Posterior cingulate gyrus (tissue), 11 donors: ENCODE data around the gene MYOD1.

Source experiments
- DNase-seq, 10 donors: peaks; one replicate each; pipeline versions ENCODE4 v3.0.0 to v3.0.0-alpha.2; 2020 to 2021; ENCODE audit warnings: mixed read lengths in 3 of 10
- intact Hi-C: fragments of 100-400 bp; cut with DNase I; formaldehyde crosslinking; loops from one replicate; pipeline ENCODE4 v1.15.1; 2023

The MYOD1 gene

DNA sequence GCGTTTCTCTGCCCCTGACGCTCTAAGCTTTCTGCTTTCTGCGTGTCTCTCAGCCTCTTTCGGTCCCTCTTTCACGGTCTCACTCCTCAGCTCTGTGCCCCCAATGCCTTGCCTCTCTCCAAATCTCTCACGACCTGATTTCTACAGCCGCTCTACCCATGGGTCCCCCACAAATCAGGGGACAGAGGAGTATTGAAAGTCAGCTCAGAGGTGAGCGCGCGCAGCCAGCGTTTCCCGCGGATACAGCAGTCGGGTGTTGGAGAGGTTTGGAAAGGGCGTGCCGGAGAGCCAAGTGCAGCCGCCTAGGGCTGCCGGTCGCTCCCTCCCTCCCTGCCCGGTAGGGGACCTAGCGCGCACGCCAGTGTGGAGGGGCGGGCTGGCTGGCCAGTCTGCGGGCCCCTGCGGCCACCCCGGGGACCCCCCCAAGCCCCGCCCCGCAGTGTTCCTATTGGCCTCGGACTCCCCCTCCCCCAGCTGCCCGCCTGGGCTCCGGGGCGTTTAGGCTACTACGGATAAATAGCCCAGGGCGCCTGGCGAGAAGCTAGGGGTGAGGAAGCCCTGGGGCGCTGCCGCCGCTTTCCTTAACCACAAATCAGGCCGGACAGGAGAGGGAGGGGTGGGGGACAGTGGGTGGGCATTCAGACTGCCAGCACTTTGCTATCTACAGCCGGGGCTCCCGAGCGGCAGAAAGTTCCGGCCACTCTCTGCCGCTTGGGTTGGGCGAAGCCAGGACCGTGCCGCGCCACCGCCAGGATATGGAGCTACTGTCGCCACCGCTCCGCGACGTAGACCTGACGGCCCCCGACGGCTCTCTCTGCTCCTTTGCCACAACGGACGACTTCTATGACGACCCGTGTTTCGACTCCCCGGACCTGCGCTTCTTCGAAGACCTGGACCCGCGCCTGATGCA lies at the start of gene MYOD1:
Gene MYOD1 (plus strand): TSS at position 544 of the 910 bp plus-strand sequence. CDS start 212 bp downstream, at position 756.
- DNase-seq, result peak in 1 of 10 donors; percentile 72
- intact Hi-C loops, result no loop called here

DNA sequence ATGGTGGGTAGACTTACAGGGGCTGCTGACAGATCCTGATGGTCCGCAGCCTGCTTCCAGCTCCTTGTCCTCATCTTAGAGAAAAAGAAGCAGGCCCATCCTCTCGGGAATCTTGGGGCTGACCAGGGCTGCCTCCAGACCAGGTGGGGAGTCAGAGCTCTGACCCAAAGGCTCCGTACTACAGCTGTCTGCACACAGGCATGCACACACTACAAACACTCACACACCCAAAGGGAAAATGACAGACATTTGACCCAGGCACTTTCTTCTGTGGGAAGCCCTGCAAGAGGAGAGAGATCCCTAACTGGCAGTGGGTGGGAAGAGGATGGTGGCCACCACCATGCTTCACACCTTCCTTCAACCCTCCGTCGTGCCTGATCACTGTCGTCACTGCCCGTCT lies 46.9 kb upstream of the MYOD1 start:
- intact Hi-C loops, result no loop called here
- no peak for DNase-seq

DNA sequence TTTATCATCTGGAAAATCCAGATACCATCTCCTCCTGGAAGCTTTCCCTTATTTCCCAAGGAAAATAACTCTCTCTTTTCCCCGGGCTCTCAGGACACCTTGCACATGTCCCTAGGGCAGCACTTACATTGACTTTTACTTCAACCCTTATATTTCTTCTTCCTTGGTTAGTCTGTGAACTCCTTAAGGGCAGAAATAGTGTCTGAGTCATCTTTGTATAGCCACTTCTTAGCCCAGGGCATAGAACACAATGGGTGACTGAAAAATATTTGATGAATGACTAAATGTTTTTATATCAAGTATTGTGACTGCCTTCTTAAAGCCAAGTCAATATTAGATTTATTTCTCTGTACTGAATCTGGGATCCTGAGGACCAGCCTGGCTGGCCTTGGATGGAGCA lies 45.4 kb upstream of the MYOD1 start:
- intact Hi-C loops, result no loop called here
- no peak for DNase-seq

DNA sequence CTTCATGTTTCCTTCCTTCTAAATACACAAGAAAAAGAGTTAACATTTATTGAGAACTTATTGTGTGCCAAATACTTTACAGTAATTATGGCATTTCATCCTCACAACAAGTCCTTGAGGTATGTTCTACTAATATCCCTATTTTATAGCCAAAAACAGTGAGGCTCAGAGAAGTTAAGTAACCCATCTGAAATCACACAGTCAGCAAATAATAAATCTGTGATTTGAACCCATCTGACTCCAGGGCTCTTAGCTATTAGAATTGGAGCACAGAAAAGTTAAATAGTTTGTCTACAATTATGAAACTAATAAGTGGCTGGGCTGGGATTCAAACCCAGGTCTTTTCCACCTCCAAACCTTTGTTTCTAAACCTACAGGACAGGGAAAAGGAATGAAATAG lies 36.5 kb upstream of the MYOD1 start:
- DNase-seq, result no peak
- intact Hi-C loops, result no loop called here

DNA sequence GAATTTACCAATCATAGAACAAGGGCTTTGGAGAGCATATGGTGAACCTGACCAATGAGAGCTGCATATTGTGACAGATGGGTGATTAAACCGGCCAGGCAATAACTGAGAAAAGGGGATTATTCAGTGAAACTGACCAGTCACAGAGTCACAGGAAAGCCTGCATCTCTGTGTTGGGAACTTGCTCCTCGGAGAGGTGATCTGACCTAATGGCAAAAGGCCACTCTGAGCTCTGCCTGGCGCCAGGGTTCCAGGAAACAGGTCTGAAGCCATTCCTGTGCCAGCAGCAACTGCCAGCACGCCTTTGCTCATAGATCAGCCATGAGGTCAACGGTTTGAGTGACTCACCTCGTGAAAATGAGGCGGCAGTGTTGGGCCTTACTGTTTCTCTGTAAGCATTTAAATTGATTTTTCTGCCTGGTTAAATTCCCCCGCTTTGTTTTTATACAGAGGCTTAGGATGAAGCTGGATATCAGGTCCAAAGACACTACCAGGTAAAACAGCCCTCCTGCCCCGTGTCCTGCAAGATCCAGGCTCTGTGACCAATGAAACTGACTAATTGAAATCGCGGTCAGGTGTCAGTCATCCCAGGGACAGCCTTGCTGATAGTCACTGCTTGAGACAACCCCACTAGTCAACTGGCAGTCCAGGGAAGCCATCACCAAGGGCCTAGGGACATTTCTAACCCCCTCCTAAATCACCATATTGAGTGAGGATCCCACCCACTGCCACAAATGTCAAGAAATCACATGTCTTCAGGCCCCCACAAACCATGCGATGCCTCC lies 35.8 kb upstream of the MYOD1 start:
- intact Hi-C loops, result no loop called here
- DNase-seq, result no peak

DNA sequence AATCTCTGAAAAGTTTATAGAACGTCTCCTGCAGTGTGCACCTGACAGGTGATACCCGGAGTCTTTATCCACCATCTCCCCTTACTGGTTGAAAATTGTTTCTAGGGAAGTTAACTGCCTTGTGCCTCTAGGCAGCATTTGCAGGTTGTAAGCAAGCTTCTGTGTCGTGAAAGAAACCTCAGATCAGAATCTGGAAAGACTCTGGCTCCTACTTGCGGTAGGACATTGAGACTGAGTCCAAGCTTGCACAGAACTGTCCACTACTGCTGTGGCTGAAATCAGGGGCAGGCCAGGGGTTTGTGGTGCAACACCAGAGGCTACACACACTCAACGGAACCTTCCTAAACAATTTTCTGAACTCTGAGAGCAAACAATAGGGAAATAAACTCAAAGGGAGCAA lies 34.8 kb upstream of the MYOD1 start:
- intact Hi-C loops, result no loop called here
- DNase-seq, result no peak

DNA sequence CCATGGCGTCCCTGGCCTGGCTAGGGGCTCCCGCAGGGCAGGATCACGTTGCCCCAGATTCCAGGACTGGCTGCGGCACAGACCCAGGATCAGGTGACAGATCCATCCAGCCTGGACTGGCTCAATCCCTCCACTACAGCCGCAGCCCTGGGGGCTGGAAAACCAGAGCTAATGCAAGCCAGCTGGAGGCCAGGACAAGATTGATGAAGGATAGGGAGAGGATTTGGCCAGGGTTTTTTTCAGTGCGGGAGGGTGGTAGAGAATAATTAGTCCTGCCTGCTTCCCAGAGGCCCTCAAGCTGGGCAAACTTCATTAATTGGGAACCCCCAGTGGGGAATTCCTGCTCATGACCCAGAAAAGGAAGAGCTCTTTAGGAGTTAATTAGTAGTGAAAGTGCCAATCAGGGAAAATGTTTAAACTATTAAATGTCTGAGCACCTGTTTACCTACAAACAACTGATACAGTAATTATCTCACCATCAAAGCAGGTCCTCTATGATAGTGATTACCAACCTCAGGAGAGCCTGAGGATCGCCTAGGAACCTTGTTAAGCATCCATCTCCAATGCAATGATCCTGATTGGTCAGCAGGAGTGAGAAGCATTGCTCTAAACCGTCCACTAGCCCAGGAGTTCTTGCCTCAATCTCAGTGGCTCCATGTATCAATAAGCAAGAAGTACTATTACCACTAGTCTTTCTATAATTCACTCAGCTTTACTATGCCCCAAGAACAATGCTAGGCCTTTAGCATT lies 33.0 kb upstream of the MYOD1 start:
- intact Hi-C loops, result no loop called here
- no peak for DNase-seq

DNA sequence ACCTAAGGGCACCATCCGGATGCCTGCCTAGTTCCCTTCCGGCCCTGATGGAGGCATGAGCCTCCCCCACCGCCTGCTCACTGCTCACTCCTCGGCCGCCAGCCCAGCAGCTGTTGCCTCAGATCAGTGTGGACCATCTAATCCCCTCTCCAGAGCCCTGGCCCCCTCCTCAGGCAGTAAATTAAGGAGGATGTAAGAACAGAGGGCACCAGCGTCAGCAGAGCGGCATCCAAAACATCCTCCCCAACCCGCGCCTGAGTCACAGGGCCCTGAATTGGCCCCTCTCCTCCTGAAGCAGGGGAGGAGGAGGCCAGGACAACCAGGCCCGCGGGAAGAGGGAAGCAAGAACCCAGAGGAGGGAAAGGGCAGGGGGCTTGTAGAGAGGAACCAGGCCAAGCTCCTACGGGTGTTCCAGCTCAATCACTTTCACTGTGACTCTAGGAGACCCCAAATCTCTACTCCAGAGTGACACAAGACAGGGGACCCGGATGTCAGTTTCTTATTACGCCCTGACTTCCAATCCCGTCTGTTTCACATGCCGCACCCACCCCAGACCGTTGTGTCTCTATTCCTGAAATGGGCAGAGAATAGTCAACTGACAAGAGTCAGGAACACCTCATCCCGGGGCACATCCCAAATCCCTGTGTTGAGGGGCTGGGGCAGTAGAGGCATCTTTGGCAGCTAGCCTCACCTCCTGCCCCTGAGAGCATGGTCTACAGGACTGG lies 31.3 kb upstream of the MYOD1 start:
- no peak for DNase-seq
- intact Hi-C loops, result no loop called here

DNA sequence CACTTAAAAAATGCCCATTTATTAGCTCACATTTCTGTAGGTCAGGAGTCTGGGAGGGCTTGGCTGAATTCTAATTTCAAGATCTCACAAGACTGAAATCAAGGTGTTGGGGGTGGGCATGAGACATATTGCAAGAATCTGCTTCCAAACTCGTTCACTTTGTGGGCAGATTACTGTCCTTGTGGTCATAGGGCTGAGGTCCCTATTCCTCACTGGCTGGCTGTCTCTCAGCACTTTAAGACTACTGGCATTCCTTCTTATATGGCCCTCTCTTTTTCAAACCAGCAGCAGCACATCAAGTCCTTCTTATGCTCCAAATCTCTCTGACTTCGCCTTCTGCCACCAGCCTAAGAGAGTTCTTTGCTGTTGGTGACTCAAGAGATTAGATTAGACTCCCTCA lies 27.8 kb upstream of the MYOD1 start:
- intact Hi-C loops, result no loop called here
- DNase-seq, result no peak

DNA sequence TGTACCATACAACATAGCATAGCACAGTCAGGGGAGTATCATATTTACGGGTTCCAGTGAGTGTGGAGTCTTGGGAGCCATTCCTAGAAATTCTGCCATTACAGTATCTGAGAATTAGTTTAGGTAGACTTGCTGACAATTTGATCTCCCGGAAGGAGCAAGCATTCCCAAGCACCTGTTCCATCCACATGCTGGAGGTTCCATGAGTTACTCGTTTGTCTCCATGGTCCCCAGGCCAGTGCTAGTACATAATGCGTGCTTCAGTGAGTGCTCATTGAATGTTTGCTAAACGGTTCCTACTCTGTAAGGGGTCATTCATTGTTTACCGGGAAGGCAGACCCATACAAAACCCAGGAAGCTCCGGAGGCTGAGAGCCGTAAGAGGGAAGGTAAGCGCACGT lies 27.4 kb upstream of the MYOD1 start:
- intact Hi-C loops, result no loop called here
- no peak for DNase-seq

DNA sequence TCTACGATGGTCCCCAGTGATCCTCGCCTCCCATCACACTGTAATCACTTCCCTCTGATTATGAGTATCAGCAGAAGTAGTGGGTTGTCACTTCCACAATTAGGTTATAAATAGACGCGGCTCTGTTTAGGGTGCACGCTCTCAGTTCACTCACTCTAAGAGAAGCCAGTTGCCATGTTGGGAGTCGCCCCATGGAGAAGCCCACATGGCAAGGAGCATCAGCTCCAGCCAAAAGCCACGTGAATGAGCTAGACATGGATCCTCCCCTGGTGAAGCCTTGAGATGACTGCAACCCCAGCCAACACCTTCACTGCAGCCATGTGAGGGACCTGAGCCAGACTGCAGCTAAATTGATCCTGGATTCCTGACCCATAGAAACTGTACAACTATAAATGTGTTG lies 26.4 kb upstream of the MYOD1 start:
- DNase-seq, result no peak
- intact Hi-C loops, result no loop called here

DNA sequence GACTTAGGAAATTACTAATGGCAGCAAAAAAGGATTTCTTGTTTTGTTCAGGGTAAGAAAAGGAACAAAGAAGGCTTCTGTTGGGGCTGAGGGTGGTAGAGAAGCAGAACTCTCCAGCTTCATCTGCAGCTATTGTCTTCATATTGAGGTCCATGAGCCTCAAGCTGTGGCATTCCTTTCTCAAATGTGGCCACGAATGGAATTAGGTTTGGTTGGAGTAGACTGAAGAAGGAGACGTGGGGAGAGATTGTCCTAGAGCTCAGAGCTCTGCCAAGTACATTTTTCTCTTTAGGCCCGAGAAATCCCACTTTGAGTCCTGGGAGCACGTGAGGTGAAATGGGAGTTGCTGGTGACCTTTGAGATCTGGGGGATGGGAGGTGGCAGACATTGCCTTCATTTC lies 25.8 kb upstream of the MYOD1 start:
- intact Hi-C loops, result no loop called here
- no peak for DNase-seq

DNA sequence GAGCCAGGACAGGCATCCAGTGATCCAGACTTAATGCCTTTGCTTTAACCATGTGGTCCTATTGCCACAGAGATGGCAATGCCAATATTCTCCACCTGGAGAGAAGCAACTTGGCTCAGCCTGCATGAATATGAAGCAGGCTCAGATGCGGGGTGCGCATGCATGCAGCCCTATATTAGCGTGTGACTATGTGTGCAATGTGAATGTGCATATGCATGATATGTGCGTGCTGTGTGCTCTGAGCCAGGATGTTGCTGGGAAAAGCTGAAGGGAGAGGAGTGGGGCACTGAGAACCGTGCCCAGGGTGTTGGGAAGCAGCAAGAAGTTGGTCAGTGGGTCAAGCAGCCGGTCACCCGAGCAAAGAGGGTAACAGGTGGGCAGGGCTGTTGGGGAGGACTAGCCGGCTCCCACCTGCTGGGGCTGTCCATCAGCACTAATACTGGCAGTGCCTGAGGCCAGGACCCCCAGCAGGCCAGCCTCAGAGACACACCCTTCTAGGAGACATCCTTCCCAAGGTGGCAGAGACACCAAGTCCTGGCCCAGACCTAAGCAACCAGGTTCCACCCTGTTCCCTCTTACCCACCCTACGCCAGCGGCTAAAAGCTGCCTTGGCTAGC lies 24.8 kb upstream of the MYOD1 start:
- DNase-seq, result no peak
- intact Hi-C loops, result no loop called here

DNA sequence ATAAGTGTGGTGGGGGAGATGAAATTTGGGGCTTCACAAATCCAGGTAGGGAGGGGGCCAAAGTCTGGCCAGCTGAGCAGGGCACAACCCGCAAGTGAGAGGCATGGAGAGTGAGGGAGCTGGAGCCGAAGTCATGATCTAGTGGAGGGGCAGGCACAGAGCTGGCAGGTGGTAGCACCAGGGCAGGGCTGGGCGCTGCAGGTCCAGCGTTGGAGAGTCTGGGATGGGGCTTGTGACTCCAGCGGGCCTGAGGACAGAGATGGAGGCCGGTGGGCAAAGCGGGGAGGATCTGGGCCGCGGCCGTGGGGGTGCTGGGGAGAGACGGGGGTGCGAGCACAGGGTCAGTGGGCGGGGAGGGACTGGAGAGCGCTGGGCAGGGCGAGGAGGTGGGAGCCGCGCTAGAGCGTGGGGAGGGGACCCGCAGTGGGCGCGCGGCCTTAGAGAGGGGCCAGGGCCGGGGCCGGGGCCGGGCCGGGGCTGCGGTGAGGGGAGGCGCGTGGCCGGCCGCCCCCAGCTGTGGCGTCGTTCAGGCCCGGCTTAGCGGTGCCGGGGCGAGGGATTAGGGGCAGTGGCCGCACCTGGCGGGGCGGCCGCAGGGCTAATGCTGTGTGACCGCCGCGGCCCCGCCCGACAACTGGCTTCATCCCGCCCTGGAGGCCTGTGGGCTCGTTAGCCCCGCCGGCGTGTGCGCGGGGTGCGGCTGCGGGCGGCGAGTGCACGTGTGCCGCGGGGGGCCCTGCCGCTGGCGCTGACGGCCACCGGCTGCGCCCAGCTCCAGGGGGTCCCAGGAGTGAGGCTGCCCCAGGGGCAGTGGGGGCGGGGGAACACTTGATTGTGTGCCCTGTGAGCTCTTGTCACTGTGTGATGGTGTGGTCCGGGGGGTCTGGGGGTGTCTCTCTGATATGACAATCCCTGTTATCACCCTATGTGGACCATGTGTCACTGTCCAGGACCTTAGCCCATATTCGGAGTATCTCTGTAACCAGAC lies 23.6 kb upstream of the MYOD1 start:
- intact Hi-C loops, result no loop called here
- no peak for DNase-seq

DNA sequence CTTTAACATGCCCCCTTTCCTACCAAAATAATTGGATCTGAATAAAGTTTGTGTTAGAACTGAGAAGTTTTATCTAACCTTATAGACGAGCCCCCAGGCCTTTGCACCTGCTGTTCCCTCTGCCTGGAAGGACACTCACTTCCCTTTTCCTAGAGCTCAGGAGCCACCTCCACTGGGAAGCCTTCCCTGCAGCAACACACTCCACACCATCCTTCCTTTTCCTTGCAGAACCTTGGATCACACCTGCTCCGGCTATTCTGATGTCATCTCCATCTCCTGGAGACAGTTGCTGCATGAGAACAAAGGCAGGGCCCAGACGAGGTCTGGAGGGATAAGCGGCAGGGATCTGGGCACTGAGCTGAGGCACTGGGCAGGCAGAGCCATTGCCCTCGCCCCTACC lies 22.6 kb upstream of the MYOD1 start:
- intact Hi-C loops, result no loop called here
- DNase-seq, result no peak

DNA sequence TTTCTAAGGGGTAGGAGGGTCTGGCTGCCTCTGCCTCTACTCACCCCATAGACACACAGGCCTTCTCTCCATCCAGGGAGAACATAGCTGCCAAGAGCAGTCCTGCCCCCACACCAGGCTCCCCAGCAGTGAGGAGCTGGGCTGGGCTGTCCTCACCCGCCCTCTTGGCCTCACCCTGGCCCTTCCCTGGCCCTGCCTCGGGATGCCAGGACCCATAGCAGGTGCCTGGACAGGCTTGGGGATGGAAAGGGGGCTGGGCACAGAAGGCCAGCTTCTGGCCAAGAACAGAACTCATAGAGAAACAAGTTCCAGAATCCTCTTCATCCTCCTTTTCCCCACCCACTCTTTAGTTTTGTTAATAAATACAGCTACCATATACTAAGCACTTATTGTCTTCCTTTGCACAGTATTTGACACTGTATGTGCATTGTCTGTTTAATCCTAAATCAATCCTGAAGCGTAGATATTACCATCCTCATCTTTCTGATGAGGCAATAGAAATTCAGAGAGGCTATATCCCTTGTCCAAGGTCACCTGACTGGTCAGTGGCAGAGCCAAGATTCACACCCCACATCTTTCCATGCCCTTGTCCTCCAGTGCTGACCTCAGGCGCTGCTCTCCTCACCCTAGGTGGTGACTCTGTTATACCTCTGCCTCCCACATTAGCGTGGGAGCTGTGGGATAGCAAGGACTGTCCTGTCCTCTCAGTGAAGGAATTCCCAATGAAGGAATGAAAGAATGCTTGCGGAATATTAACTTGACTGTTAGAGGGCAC lies 22.0 kb upstream of the MYOD1 start:
- intact Hi-C loops, result no loop called here
- no peak for DNase-seq

DNA sequence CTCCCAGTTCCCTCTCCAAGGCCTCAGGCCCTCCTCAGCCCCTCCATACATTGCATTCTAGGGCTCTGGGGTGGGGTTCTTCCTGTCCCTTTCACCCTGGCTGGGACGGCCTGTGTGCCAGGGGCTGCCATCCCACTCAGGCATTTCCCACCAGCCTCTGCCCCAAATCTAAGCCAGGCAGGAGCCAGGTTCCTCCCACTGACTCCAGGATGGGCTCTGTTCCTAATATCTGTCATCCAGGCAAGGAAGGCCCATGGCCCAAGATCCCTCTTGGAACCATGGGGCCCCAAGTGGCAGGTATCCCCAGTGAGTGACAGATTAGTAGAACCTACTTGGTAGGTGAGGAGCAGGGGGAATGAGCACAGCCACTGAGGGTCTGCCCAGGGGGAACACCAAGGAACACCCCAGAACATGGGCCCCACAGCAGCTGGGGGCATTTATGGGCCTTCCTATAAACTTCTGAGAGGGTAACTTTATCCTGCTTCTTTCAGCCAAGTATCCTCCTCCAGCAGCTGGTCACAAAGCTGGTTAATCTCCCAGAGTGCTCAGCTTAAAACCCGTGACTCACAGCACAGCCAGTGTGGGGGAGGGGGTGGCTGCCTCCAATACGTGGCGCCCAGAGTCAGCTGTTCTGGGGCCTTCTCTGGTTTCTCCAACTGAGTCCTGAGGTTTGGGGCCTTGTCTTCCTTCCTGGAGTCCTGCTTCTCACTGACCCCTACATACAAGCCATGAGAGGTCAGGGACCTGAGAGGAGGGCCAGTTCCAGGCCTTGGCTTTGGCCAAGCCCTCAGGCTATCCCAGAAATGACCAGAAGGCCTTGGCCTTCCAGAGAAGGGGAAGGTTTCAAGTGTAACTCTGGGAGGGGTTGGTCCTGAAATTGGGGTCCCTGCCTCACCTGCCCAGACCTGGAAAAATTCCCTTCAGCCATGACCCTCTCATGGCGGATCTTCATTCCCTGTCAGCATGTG lies 19.9 kb upstream of the MYOD1 start:
- intact Hi-C loops, result no loop called here
- DNase-seq, result no peak
